ENCODE measurements around the gene GALNT12.

GALNT12 gene

GRCh38 chr9:98807070-98807813, at the start of gene GALNT12:
GALNT12 (plus strand) TSS chr9:98807670; CDS start chr9:98807699, 29 bp downstream.
- no peak within 1 kb of the TSS for H3K9ac ChIP-seq (ENCODE audit: low read length)

GRCh38 chr9:98760231-98760630, 47.2 kb upstream of the GALNT12 start:
- Histone ChIP-seq H3K9me3 (ENCODE audit: control insufficient read depth, low read depth, low read length) (peaks cover 10% of the 10 kb centered on the region), H3K4me1 (ENCODE audit: control insufficient read depth, low read depth, low read length) (no peaks in the 10 kb centered on the region), H3K27ac (ENCODE audit: low read length) (no peak overlapping the region), H3K36me3 (ENCODE audit: control insufficient read depth, low read depth, low read length) (peaks cover 17% of the 10 kb centered on the region), H3K27me3 (ENCODE audit: control insufficient read depth, insufficient read depth, low read length) (no peaks in the 10 kb centered on the region), H3K4me3 (ENCODE audit: low read length) (no peak overlapping the region), H3K9ac (ENCODE audit: low read length) (no peak overlapping the region)

More at GRCh38 chr9:98807070-98807813, at the start of gene GALNT12:
- Histone ChIP-seq H3K4me1 (ENCODE audit: control insufficient read depth, low read depth, low read length) (peaks cover 16% of the 10 kb centered on the region), H3K4me3 (ENCODE audit: low read length) (peak within 1 kb of the TSS; percentile 65), H3K36me3 (ENCODE audit: control insufficient read depth, low read depth, low read length) (no peaks in the 10 kb centered on the region), H3K27ac (ENCODE audit: low read length) (no peak within 1 kb of the TSS), H3K27me3 (ENCODE audit: control insufficient read depth, insufficient read depth, low read length) (peaks cover 13% of the 10 kb centered on the region), H3K9me3 (ENCODE audit: control insufficient read depth, low read depth, low read length) (no peaks in the 10 kb centered on the region)

GRCh38 chr9:98763986-98764745, 43.3 kb upstream of the GALNT12 start:
- peaks cover 21% of the 10 kb centered on the region for H3K36me3 ChIP-seq (ENCODE audit: control insufficient read depth, low read depth, low read length)

GRCh38 chr9:98765256-98765655, 42.2 kb upstream of the GALNT12 start:
- Histone ChIP-seq H3K4me1 (ENCODE audit: control insufficient read depth, low read depth, low read length) (no peaks in the 10 kb centered on the region), H3K9ac (ENCODE audit: low read length) (no peak overlapping the region), H3K36me3 (ENCODE audit: control insufficient read depth, low read depth, low read length) (peaks cover 29% of the 10 kb centered on the region), H3K9me3 (ENCODE audit: control insufficient read depth, low read depth, low read length) (no peaks in the 10 kb centered on the region), H3K27me3 (ENCODE audit: control insufficient read depth, insufficient read depth, low read length) (no peaks in the 10 kb centered on the region), H3K4me3 (ENCODE audit: low read length) (no peak overlapping the region), H3K27ac (ENCODE audit: low read length) (no peak overlapping the region)

More at GRCh38 chr9:98763986-98764745, 43.3 kb upstream of the GALNT12 start:
- H3K27ac ChIP-seq (ENCODE audit: low read length), result no peak overlapping the region
- H3K9ac ChIP-seq (ENCODE audit: low read length), result no peak overlapping the region
- no peaks in the 10 kb centered on the region for H3K4me1 ChIP-seq (ENCODE audit: control insufficient read depth, low read depth, low read length)
- H3K9me3 ChIP-seq (ENCODE audit: control insufficient read depth, low read depth, low read length), result peaks cover 1% of the 10 kb centered on the region
- no peaks in the 10 kb centered on the region for H3K27me3 ChIP-seq (ENCODE audit: control insufficient read depth, insufficient read depth, low read length)
- H3K4me3 ChIP-seq (ENCODE audit: low read length), result no peak overlapping the region

GRCh38 chr9:98766586-98766985, 40.9 kb upstream of the GALNT12 start:
- Histone ChIP-seq H3K9ac (ENCODE audit: low read length) (no peak overlapping the region), H3K4me1 (ENCODE audit: control insufficient read depth, low read depth, low read length) (no peaks in the 10 kb centered on the region), H3K27ac (ENCODE audit: low read length) (no peak overlapping the region), H3K9me3 (ENCODE audit: control insufficient read depth, low read depth, low read length) (no peaks in the 10 kb centered on the region), H3K27me3 (ENCODE audit: control insufficient read depth, insufficient read depth, low read length) (no peaks in the 10 kb centered on the region), H3K4me3 (ENCODE audit: low read length) (no peak overlapping the region), H3K36me3 (ENCODE audit: control insufficient read depth, low read depth, low read length) (peaks cover 42% of the 10 kb centered on the region)

- no peaks in the 10 kb centered on the region for H3K4me1 ChIP-seq (ENCODE audit: control insufficient read depth, low read depth, low read length)
- peaks cover 48% of the 10 kb centered on the region for H3K36me3 ChIP-seq (ENCODE audit: control insufficient read depth, low read depth, low read length)
Observed at GRCh38 chr9:98767196-98767595, 40.3 kb upstream of the GALNT12 start.

GRCh38 chr9:98767915-98768314, 39.6 kb upstream of the GALNT12 start:
- H3K36me3 ChIP-seq (ENCODE audit: control insufficient read depth, low read depth, low read length), result peaks cover 51% of the 10 kb centered on the region
- H3K9me3 ChIP-seq (ENCODE audit: control insufficient read depth, low read depth, low read length), result no peaks in the 10 kb centered on the region

More at GRCh38 chr9:98767196-98767595, 40.3 kb upstream of the GALNT12 start:
- Histone ChIP-seq H3K4me3 (ENCODE audit: low read length) (no peak overlapping the region), H3K9ac (ENCODE audit: low read length) (no peak overlapping the region), H3K27me3 (ENCODE audit: control insufficient read depth, insufficient read depth, low read length) (no peaks in the 10 kb centered on the region), H3K9me3 (ENCODE audit: control insufficient read depth, low read depth, low read length) (no peaks in the 10 kb centered on the region), H3K27ac (ENCODE audit: low read length) (no peak overlapping the region)

GRCh38 chr9:98768344-98768743, 39.1 kb upstream of the GALNT12 start:
- H3K36me3 ChIP-seq (ENCODE audit: control insufficient read depth, low read depth, low read length), result peaks cover 56% of the 10 kb centered on the region
- no peak overlapping the region for H3K27ac ChIP-seq (ENCODE audit: low read length)
- no peaks in the 10 kb centered on the region for H3K9me3 ChIP-seq (ENCODE audit: control insufficient read depth, low read depth, low read length)
- H3K9ac ChIP-seq (ENCODE audit: low read length), result no peak overlapping the region
- H3K4me3 ChIP-seq (ENCODE audit: low read length), result no peak overlapping the region
- no peaks in the 10 kb centered on the region for H3K27me3 ChIP-seq (ENCODE audit: control insufficient read depth, insufficient read depth, low read length)
- no peaks in the 10 kb centered on the region for H3K4me1 ChIP-seq (ENCODE audit: control insufficient read depth, low read depth, low read length)

More at GRCh38 chr9:98767915-98768314, 39.6 kb upstream of the GALNT12 start:
- H3K9ac ChIP-seq (ENCODE audit: low read length), result no peak overlapping the region
- H3K27ac ChIP-seq (ENCODE audit: low read length), result no peak overlapping the region
- no peaks in the 10 kb centered on the region for H3K4me1 ChIP-seq (ENCODE audit: control insufficient read depth, low read depth, low read length)
- H3K4me3 ChIP-seq (ENCODE audit: low read length), result no peak overlapping the region
- H3K27me3 ChIP-seq (ENCODE audit: control insufficient read depth, insufficient read depth, low read length), result no peaks in the 10 kb centered on the region

GRCh38 chr9:98770717-98771116, 36.8 kb upstream of the GALNT12 start:
- Histone ChIP-seq H3K9ac (ENCODE audit: low read length) (no peak overlapping the region), H3K27me3 (ENCODE audit: control insufficient read depth, insufficient read depth, low read length) (no peaks in the 10 kb centered on the region), H3K36me3 (ENCODE audit: control insufficient read depth, low read depth, low read length) (peaks cover 63% of the 10 kb centered on the region), H3K4me1 (ENCODE audit: control insufficient read depth, low read depth, low read length) (no peaks in the 10 kb centered on the region), H3K4me3 (ENCODE audit: low read length) (no peak overlapping the region), H3K27ac (ENCODE audit: low read length) (no peak overlapping the region), H3K9me3 (ENCODE audit: control insufficient read depth, low read depth, low read length) (no peaks in the 10 kb centered on the region)

- no peaks in the 10 kb centered on the region for H3K27me3 ChIP-seq (ENCODE audit: control insufficient read depth, insufficient read depth, low read length)
- no peak overlapping the region for H3K9ac ChIP-seq (ENCODE audit: low read length)
- H3K4me1 ChIP-seq (ENCODE audit: control insufficient read depth, low read depth, low read length), result no peaks in the 10 kb centered on the region
- no peaks in the 10 kb centered on the region for H3K9me3 ChIP-seq (ENCODE audit: control insufficient read depth, low read depth, low read length)
- H3K4me3 ChIP-seq (ENCODE audit: low read length), result no peak overlapping the region
- H3K27ac ChIP-seq (ENCODE audit: low read length), result no peak overlapping the region
- H3K36me3 ChIP-seq (ENCODE audit: control insufficient read depth, low read depth, low read length), result peaks cover 61% of the 10 kb centered on the region
Observed at GRCh38 chr9:98771209-98771874, 36.1 kb upstream of the GALNT12 start.

GRCh38 chr9:98772364-98773155, 34.9 kb upstream of the GALNT12 start:
- Histone ChIP-seq H3K36me3 (ENCODE audit: control insufficient read depth, low read depth, low read length) (peaks cover 56% of the 10 kb centered on the region), H3K9me3 (ENCODE audit: control insufficient read depth, low read depth, low read length) (no peaks in the 10 kb centered on the region), H3K9ac (ENCODE audit: low read length) (no peak overlapping the region), H3K4me1 (ENCODE audit: control insufficient read depth, low read depth, low read length) (no peaks in the 10 kb centered on the region), H3K4me3 (ENCODE audit: low read length) (no peak overlapping the region), H3K27ac (ENCODE audit: low read length) (no peak overlapping the region), H3K27me3 (ENCODE audit: control insufficient read depth, insufficient read depth, low read length) (no peaks in the 10 kb centered on the region)
